Stomach (tissue), 4 donors: ENCODE measurements around the gene RAB5A.

Source experiments
- CTCF ChIP-seq, 7 experiments: fragments of 450-650 bp in 4 of 7; fragments of 200-600 bp in 3 of 7; sonication (generic) in 3 of 7; IDR thresholded peaks; one replicate each; pipeline ENCODE4 v1.5.1; 2016 to 2019; ENCODE audit warnings: antibody characterized with exemption in 7 of 7, control low read depth in 2 of 7, mild to moderate bottlenecking in 1 of 7
- EP300 ChIP-seq: sonication (generic); formaldehyde crosslinking; IDR thresholded peaks from one replicate; pipeline ENCODE4 v1.6.1; 2017; ENCODE audit warnings: antibody characterized with exemption
- POLR2A ChIP-seq, 4 donors: fragments of 450-650 bp; IDR thresholded peaks; one replicate each; pipeline ENCODE4 v1.6.1; 2016; ENCODE audit warnings: antibody characterized with exemption in 4 of 4, control low read depth in 2 of 4, mild to moderate bottlenecking in 1 of 4, moderate library complexity in 1 of 4
- POLR2AphosphoS5 ChIP-seq, 3 donors: sonication (generic); formaldehyde crosslinking; IDR thresholded peaks; one replicate each; pipeline ENCODE4 v1.6.1; 2016; ENCODE audit warnings: antibody characterized with exemption in 3 of 3

- TF ChIP-seq CTCF (IDR thresholded peaks at IDR 0.05) (no peak), EP300 (no peak), POLR2A (IDR thresholded peaks at IDR 0.05) (no peak), POLR2AphosphoS5 (IDR thresholded peaks at IDR 0.05) (no peak)
Measured at GRCh38 chr3:20028905-20029331, 82.0 kb downstream of the RAB5A start.
